Ovary (tissue), 3 donors: ENCODE results near the gene HS6ST3.

ENCODE experiments used
- EP300 ChIP-seq: sonication (generic); formaldehyde crosslinking; IDR thresholded peaks from one replicate; pipeline ENCODE4 v1.6.1; 2017; ENCODE audit warnings: antibody characterized with exemption
- POLR2A ChIP-seq: fragments of 450-650 bp; IDR thresholded peaks from one replicate; pipeline ENCODE4 v1.6.1; 2017; ENCODE audit warnings: antibody characterized with exemption, mild to moderate bottlenecking, moderate library complexity
- TF ChIP-seq, protein P1 (sequence below), 3 donors: fragments of 450-650 bp in 2 of 3; fragments of 200-600 bp in 1 of 3; IDR thresholded peaks; one replicate each; pipeline versions ENCODE4 v1.5.1 to v1.8.0; 2016 to 2022; ENCODE audit warnings: antibody characterized with exemption in 3 of 3, mild to moderate bottlenecking in 1 of 3
- donor health status: DM: no; HTN: no; CAD: no.

DNA sequence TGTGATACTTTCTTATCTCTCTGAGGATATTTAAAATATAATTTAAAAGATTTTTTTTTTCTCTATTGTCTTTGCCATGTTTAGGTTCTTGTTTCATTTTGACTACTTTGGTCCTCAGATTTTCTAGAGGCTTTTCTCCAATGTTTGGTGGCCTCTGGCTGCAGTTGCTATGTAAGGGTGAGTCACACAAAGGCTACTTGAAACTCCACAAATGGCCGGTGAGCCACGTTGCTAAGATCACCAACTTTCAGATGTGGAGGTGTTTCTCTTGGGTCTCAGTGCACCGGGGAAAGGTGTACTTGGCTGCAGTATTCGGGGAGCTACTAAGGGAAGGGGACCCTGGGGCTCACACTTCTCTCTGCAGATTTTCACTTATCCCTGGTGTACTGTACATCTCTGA, 248.1 kb downstream of the HS6ST3 start:
- TF ChIP-seq, protein P1, sequence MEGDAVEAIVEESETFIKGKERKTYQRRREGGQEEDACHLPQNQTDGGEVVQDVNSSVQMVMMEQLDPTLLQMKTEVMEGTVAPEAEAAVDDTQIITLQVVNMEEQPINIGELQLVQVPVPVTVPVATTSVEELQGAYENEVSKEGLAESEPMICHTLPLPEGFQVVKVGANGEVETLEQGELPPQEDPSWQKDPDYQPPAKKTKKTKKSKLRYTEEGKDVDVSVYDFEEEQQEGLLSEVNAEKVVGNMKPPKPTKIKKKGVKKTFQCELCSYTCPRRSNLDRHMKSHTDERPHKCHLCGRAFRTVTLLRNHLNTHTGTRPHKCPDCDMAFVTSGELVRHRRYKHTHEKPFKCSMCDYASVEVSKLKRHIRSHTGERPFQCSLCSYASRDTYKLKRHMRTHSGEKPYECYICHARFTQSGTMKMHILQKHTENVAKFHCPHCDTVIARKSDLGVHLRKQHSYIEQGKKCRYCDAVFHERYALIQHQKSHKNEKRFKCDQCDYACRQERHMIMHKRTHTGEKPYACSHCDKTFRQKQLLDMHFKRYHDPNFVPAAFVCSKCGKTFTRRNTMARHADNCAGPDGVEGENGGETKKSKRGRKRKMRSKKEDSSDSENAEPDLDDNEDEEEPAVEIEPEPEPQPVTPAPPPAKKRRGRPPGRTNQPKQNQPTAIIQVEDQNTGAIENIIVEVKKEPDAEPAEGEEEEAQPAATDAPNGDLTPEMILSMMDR (IDR thresholded peaks at IDR 0.05) = no peak
- no peak for TF ChIP-seq EP300
- no peak for TF ChIP-seq POLR2A
